Measurements from ENCODE around the gene USP19.

The USP19 gene

GRCh38 chr3:49076116-49076515, 44.5 kb downstream of the USP19 start:
- Histone ChIP-seq H3K27ac (no peak overlapping the region), H3K36me3 (peaks cover 85 to 100% (median 96%) of the 10 kb centered on the region in 11 experiments), H3K4me3 (no peak overlapping the region), H3K9me3 (replicated peaks in 1 of 11) (no peaks in the 10 kb centered on the region), H3K4me2 (no peak overlapping the region), H3K9ac (no peak overlapping the region), H3K4me1 (no peaks in the 10 kb centered on the region), H4K20me1 (peaks cover 82 to 100% (median 97%) of the 10 kb centered on the region in 11 experiments; a peak in 21 of 22 replicates), H3K27me3 (no peaks in the 10 kb centered on the region)
- no peak for TF ChIP-seq Cebpa-rat (IDR thresholded peaks at IDR 0.05)

Data from BLaER1 treated with 17β-estradiol and CSF1 and Interleukin-3, amounts not matched to agents 10 nM and 100 nM (cell line).